PC-3 (cell line): ENCODE data around the gene SCAP. TPM values are rescaled to one million over a fixed set of nuclear protein-coding genes. Genes with fewer than 3 reads are reported as not detected.

ENCODE experiments used
- ATAC-seq: fragments of 200-7000 bp; cut with Tn5 transposase; 2 replicates; pipeline ENCODE4 v1.9.1; 2020; ENCODE audit warnings: mild to moderate bottlenecking, moderate library complexity
- BruUV-seq: library from RNA; stranded (reverse); fragments of 400-500 nt; replicated peaks from 2 replicates; lab custom pipeline; 2021; lab: Mats Ljungman, UMichigan
- CTCF ChIA-PET: fragments of 300-600 bp; sonication (Branson Sonifier 250); formaldehyde crosslinking; loops from one replicate; lab custom pipeline; 2022; ENCODE audit warnings: antibody characterized with exemption; lab: Charles Lee
- POLR2A ChIA-PET: fragments of 300-600 bp; sonication (Branson Sonifier 250); formaldehyde crosslinking; loops from one replicate; lab custom pipeline; 2022; ENCODE audit warnings: antibody characterized with exemption; ENCODE audit not compliant: unreplicated experiment; lab: Charles Lee
- DNase-seq: peaks from one replicate; pipeline ENCODE4 v3.0.0-alpha.2; 2015
- H2AFZ ChIP-seq: fragments of 300-600 bp; sonication (generic); 2 replicates; pipeline ENCODE4 v1.6.0; 2016; ENCODE audit warnings: antibody characterized with exemption, low read length
- H3F3A ChIP-seq: fragments of 300-600 bp; sonication (generic); one replicate; pipeline ENCODE4 v1.6.0; 2017; ENCODE audit warnings: antibody characterized with exemption, low read length, control low read depth, mild to moderate bottlenecking; ENCODE audit not compliant: unreplicated experiment
- H3K27ac ChIP-seq: fragments of 300-600 bp; sonication (generic); 2 replicates; pipeline ENCODE4 v1.5.1; 2016; ENCODE audit warnings: mild to moderate bottlenecking, low read length
- H3K27me3 ChIP-seq: fragments of 300-600 bp; sonication (generic); 2 replicates; pipeline ENCODE4 v1.6.1; 2016; ENCODE audit warnings: low read length, mixed read lengths
- H3K36me3 ChIP-seq: fragments of 300-600 bp; sonication (generic); 2 replicates; pipeline ENCODE4 v1.6.1; 2016; ENCODE audit warnings: low read depth, mixed run types, low read length, mixed read lengths
- H3K4me1 ChIP-seq: fragments of 300-600 bp; sonication (generic); 2 replicates; pipeline ENCODE4 v1.5.1; 2016; ENCODE audit warnings: low read length; ENCODE audit not compliant: insufficient read depth
- H3K4me2 ChIP-seq: fragments of 300-600 bp; sonication (generic); 2 replicates; pipeline ENCODE4 v1.6.0; 2016; ENCODE audit warnings: low read length
- H3K4me3 ChIP-seq: fragments of 300-600 bp; sonication (generic); 2 replicates; pipeline ENCODE4 v1.5.1; 2016; ENCODE audit warnings: mild to moderate bottlenecking, low read length, mixed read lengths
- H3K79me2 ChIP-seq: fragments of 300-600 bp; sonication (generic); 2 replicates; pipeline ENCODE4 v1.6.1; 2017; ENCODE audit warnings: low read length, mixed read lengths
- H3K9ac ChIP-seq: fragments of 300-600 bp; sonication (generic); 2 replicates; pipeline ENCODE4 v1.6.0; 2016; ENCODE audit warnings: mild to moderate bottlenecking, low read length
- H3K9me2 ChIP-seq: fragments of 300-600 bp; sonication (generic); replicated peaks from 2 replicates; pipeline ENCODE4 v1.6.1; 2016; ENCODE audit warnings: mixed run types, low read length, mixed read lengths
- H3K9me3 ChIP-seq: fragments of 300-600 bp; sonication (generic); 2 replicates; pipeline ENCODE4 v1.6.1; 2016; ENCODE audit warnings: low read length, mixed read lengths
- H4K20me1 ChIP-seq: fragments of 300-600 bp; sonication (generic); 2 replicates; pipeline ENCODE4 v1.6.1; 2016; ENCODE audit warnings: low read length, mixed read lengths
- EZH2 ChIP-seq: fragments of 300-600 bp; sonication (generic); IDR thresholded peaks from one replicate; pipeline ENCODE4 v1.6.1; 2017; ENCODE audit warnings: antibody characterized with exemption, mild to moderate bottlenecking, low read length; ENCODE audit not compliant: unreplicated experiment
- EZH2phosphoT487 ChIP-seq: fragments of 300-600 bp; sonication (generic); IDR thresholded peaks from 2 replicates; pipeline ENCODE4 v1.6.1; 2018; ENCODE audit warnings: mild to moderate bottlenecking, antibody characterized with exemption, low read length, borderline replicate concordance
- intact Hi-C: fragments of 100-400 bp; cut with micrococcal nuclease; formaldehyde crosslinking; loops from 2 replicates; pipeline ENCODE4 v1.9.0; 2023
- total RNA-seq: library from RNA; depleted of rRNA; stranded (reverse); fragments of >200 nt; gene quantifications from 2 replicates; pipeline ENCODE4 v1.2.3, GENCODE V29; 2014
- TF ChIP-seq, protein P1 (sequence below): fragments of 300-600 bp; sonication (generic); conservative IDR thresholded peaks from 2 replicates; pipeline ENCODE4 v1.5.1; 2017; ENCODE audit warnings: antibody characterized with exemption, low read depth, mild to moderate bottlenecking, low read length

Gene SCAP
- total RNA-seq, 1 experiment from 2014 or later: 84.7 TPM

DNA sequence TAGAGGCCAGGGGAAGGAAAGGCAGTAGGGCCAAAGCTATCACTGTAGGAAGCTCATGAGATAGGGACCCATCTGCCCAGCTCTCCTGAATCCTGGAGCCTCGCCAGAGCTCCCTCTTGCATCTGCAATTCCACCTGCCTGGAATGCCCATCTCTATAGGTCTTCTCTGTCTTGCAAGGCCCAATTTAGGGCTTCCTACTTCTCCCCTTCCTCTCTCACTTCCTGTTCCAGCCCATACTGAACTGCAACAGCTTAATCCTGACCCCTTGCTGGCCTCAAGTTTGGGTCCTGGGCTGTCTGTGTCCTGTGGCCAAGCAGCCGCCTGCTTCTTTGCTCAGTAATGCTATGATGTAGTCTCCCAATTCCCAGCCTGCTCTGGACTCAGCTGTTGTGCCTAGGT, 98.6 kb downstream of the SCAP start:
- no peak overlapping the region for H3K4me3 ChIP-seq
- no peaks in the 10 kb centered on the region for H3K36me3 ChIP-seq
- ATAC-seq (no peak), DNase-seq (no peak)
- H3K4me1 ChIP-seq: peaks cover 17% of the 10 kb centered on the region
- CTCF ChIA-PET: no interaction called here
- no peak overlapping the region for H2AFZ ChIP-seq
- H3K9me2 ChIP-seq: no peaks in the 10 kb centered on the region
- H3K79me2 ChIP-seq: peaks cover 30% of the 10 kb centered on the region
- POLR2A ChIA-PET: no interaction called here
- TF ChIP-seq EZH2phosphoT487 (no peak), EZH2 (no peak)
- TF ChIP-seq, protein P1, sequence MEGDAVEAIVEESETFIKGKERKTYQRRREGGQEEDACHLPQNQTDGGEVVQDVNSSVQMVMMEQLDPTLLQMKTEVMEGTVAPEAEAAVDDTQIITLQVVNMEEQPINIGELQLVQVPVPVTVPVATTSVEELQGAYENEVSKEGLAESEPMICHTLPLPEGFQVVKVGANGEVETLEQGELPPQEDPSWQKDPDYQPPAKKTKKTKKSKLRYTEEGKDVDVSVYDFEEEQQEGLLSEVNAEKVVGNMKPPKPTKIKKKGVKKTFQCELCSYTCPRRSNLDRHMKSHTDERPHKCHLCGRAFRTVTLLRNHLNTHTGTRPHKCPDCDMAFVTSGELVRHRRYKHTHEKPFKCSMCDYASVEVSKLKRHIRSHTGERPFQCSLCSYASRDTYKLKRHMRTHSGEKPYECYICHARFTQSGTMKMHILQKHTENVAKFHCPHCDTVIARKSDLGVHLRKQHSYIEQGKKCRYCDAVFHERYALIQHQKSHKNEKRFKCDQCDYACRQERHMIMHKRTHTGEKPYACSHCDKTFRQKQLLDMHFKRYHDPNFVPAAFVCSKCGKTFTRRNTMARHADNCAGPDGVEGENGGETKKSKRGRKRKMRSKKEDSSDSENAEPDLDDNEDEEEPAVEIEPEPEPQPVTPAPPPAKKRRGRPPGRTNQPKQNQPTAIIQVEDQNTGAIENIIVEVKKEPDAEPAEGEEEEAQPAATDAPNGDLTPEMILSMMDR: no peak
- H3K9ac ChIP-seq: no peak overlapping the region
- intact Hi-C loops: no loop called here
- H3F3A ChIP-seq: no peaks in the 10 kb centered on the region
- no TSS peak for BruUV-seq
- peaks cover 7% of the 10 kb centered on the region; the same call in 1 of the 2 replicates for H4K20me1 ChIP-seq
- no peak overlapping the region for H3K27ac ChIP-seq
- H3K27me3 ChIP-seq: no peaks in the 10 kb centered on the region
- no peak overlapping the region for H3K4me2 ChIP-seq
- no peaks in the 10 kb centered on the region for H3K9me3 ChIP-seq

DNA sequence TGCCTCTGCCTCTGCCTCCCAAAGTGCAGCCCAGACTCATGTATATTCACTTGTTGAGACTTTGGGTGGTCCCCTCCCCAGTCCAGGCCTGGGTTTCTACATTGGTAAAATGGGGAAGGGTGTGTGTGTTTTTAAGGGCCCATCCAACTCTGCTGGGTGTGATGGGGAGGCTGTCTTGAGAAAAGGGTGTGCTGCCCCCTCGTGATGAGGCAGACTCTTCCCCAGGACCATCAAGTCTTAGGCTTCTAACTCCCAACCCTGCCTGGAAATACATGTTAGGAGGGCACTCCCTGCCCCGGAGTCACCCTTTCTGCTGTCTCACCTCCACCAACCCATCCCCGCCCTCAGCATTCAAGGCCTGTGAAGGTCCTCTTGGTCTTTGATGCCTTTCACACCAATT, 99.3 kb downstream of the SCAP start:
- no peaks in the 10 kb centered on the region for H3K9me2 ChIP-seq
- POLR2A ChIA-PET: no interaction called here
- no peaks in the 10 kb centered on the region for H3F3A ChIP-seq
- peaks cover 11% of the 10 kb centered on the region for H3K4me1 ChIP-seq
- H3K27ac ChIP-seq: no peak overlapping the region
- no peak for DNase-seq
- peaks cover 22% of the 10 kb centered on the region for H3K79me2 ChIP-seq
- H3K27me3 ChIP-seq: no peaks in the 10 kb centered on the region
- CTCF ChIA-PET: no interaction called here
- no peaks in the 10 kb centered on the region for H3K9me3 ChIP-seq
- no peak overlapping the region for H2AFZ ChIP-seq
- no TSS peak for BruUV-seq
- ATAC-seq: no peak
- TF ChIP-seq EZH2 (no peak), EZH2phosphoT487 (no peak)
- TF ChIP-seq, protein P1: no peak
- no peaks in the 10 kb centered on the region for H4K20me1 ChIP-seq
- H3K9ac ChIP-seq: no peak overlapping the region
- no peaks in the 10 kb centered on the region for H3K36me3 ChIP-seq
- H3K4me3 ChIP-seq: no peak overlapping the region
- H3K4me2 ChIP-seq: no peak overlapping the region
- intact Hi-C loops: no loop called here

DNA sequence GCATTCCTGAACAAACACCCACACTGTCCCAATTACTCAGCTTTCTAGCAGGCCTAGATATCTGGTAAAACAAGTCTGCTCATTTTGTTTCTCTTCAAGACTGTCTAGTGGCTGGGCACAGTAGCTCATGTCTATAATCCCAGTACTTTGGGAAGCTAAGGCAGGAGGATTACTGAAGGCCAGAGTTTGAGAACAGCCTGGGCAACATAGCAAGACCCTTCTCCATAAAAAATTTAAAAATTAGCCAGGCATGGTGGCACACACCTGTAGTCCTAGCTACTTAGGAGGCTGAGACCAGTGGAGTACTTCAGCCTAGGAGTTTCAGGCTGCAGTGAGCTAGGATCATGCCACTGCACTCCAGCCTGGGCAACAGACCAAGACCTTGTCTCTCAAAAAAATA, 101.2 kb downstream of the SCAP start:
- Histone ChIP-seq H3K27ac (no peak overlapping the region), H3K9ac (no peak overlapping the region), H3K4me3 (no peak overlapping the region), H3K79me2 (peaks cover 8% of the 10 kb centered on the region), H4K20me1 (no peaks in the 10 kb centered on the region), H3K9me3 (no peaks in the 10 kb centered on the region), H3K9me2 (no peaks in the 10 kb centered on the region), H2AFZ (no peak overlapping the region), H3F3A (no peaks in the 10 kb centered on the region), H3K36me3 (no peaks in the 10 kb centered on the region), H3K27me3 (no peaks in the 10 kb centered on the region), H3K4me2 (no peak overlapping the region), H3K4me1 (peaks cover 5% of the 10 kb centered on the region)
- ChIA-PET POLR2A (no interaction called here), CTCF (no interaction called here)
- ATAC-seq (no peak), DNase-seq (no peak)
- intact Hi-C loops: loop anchor here (5.0 kb wide), 1 partner anchor 122 kb away; no protein-coding TSS in a partner anchor
- TF ChIP-seq, protein P1: no peak
- TF ChIP-seq EZH2: no peak
- no peak for TF ChIP-seq EZH2phosphoT487
- BruUV-seq: no TSS peak
